Lower lobe of right lung (tissue), 2 donors: ENCODE results near the gene ELL. TPM values are rescaled to one million over a fixed set of nuclear protein-coding genes. Genes with fewer than 3 reads are reported as not detected.

ENCODE experiments used
- ATAC-seq, 2 donors: fragments of 200-7000 bp; cut with Tn5 transposase; one replicate each; pipeline ENCODE4 v1.9.1; 2020 to 2022; ENCODE audit warnings: mild to moderate bottlenecking in 2 of 2, moderate library complexity in 2 of 2
- DNase-seq: peaks from one replicate; pipeline ENCODE4 v3.0.0-alpha.2; 2020
- H3K27ac ChIP-seq: fragments of 200-600 bp; one replicate; pipeline ENCODE4 v1.8.0; 2022
- H3K27me3 ChIP-seq: fragments of 200-600 bp; one replicate; pipeline ENCODE4 v1.8.0; 2022; ENCODE audit warnings: low read depth
- H3K36me3 ChIP-seq: fragments of 200-600 bp; one replicate; pipeline ENCODE4 v1.8.0; 2022; ENCODE audit warnings: mild to moderate bottlenecking
- H3K4me1 ChIP-seq: fragments of 200-600 bp; one replicate; pipeline ENCODE4 v1.8.0; 2022
- H3K4me3 ChIP-seq: fragments of 200-600 bp; one replicate; pipeline ENCODE4 v1.8.0; 2022; ENCODE audit warnings: mild to moderate bottlenecking
- H3K9me3 ChIP-seq: fragments of 200-600 bp; one replicate; pipeline ENCODE4 v1.8.0; 2022
- CTCF ChIP-seq: fragments of 200-600 bp; IDR thresholded peaks from one replicate; pipeline ENCODE4 v1.8.0; 2022; ENCODE audit warnings: antibody characterized with exemption, mild to moderate bottlenecking
- intact Hi-C: fragments of 100-400 bp; cut with DNase I; formaldehyde crosslinking; loops from one replicate; pipeline ENCODE4 v1.11.0; 2022
- total RNA-seq: library from RNA; stranded (reverse); fragmentation: NEBNext Ultra II Directional; extraction: Animal tissue kit (Norgen Biotek cat#: 25700); gene quantifications from one replicate; pipeline ENCODE4 v1.2.1, GENCODE V29; 2021
- donor health status: DM: no; HTN: yes; CAD: no; lungs with severe emphysema.

Gene ELL
- total RNA-seq, 1 donor from 2014 or later: 19.7 TPM

GRCh38 chr19:18500799-18501198 is 21.1 kb downstream of the ELL start:
- no peak for TF ChIP-seq CTCF
- DNase-seq (peak; percentile 61), ATAC-seq (peak in 1 of 2 donors; percentile 20)
- Histone ChIP-seq H3K27ac (peak overlapping the region; percentile 18), H3K4me1 (peaks cover 98% of the 10 kb centered on the region), H3K27me3 (no peaks in the 10 kb centered on the region), H3K36me3 (no peaks in the 10 kb centered on the region), H3K9me3 (no peaks in the 10 kb centered on the region), H3K4me3 (no peak overlapping the region)
- intact Hi-C loops: no loop called here

GRCh38 chr19:18500376-18500775 is 21.5 kb downstream of the ELL start:
- H3K9me3 ChIP-seq: no peaks in the 10 kb centered on the region
- no peaks in the 10 kb centered on the region for H3K27me3 ChIP-seq
- no peaks in the 10 kb centered on the region for H3K36me3 ChIP-seq
- TF ChIP-seq CTCF: no peak
- ATAC-seq (no peak), DNase-seq (no peak)
- peaks cover 98% of the 10 kb centered on the region for H3K4me1 ChIP-seq
- H3K4me3 ChIP-seq: no peak overlapping the region
- intact Hi-C loops: no loop called here
- peak overlapping the region; percentile 18 for H3K27ac ChIP-seq

- intact Hi-C loops: no loop called here
- Histone ChIP-seq H3K27ac (no peak overlapping the region), H3K9me3 (no peaks in the 10 kb centered on the region), H3K4me3 (no peak overlapping the region), H3K27me3 (no peaks in the 10 kb centered on the region), H3K36me3 (no peaks in the 10 kb centered on the region), H3K4me1 (peaks cover 96% of the 10 kb centered on the region)
- DNase-seq (no peak), ATAC-seq (no peak)
- no peak for TF ChIP-seq CTCF
Observed at GRCh38 chr19:18499055-18499775, 22.7 kb downstream of the ELL start.

GRCh38 chr19:18496980-18497256 is 25.0 kb downstream of the ELL start:
- peaks cover 84% of the 10 kb centered on the region for H3K4me1 ChIP-seq

GRCh38 chr19:18496167-18496979 is 25.5 kb downstream of the ELL start:
- no peak for TF ChIP-seq CTCF

More at GRCh38 chr19:18496980-18497256, 25.0 kb downstream of the ELL start:
- DNase-seq (no peak), ATAC-seq (no peak)
- no peaks in the 10 kb centered on the region for H3K9me3 ChIP-seq
- H3K27ac ChIP-seq: no peak overlapping the region
- no peak for TF ChIP-seq CTCF
- intact Hi-C loops: no loop called here
- H3K36me3 ChIP-seq: no peaks in the 10 kb centered on the region
- no peaks in the 10 kb centered on the region for H3K27me3 ChIP-seq
- H3K4me3 ChIP-seq: no peak overlapping the region

More at GRCh38 chr19:18496167-18496979, 25.5 kb downstream of the ELL start:
- peak overlapping the region; percentile 76 for H3K27ac ChIP-seq
- no peaks in the 10 kb centered on the region for H3K36me3 ChIP-seq
- peaks cover 78% of the 10 kb centered on the region for H3K4me1 ChIP-seq
- ATAC-seq: peak; percentile 55 to 73
- no peaks in the 10 kb centered on the region for H3K9me3 ChIP-seq
- no peak overlapping the region for H3K4me3 ChIP-seq
- DNase-seq: peak; percentile 78
- intact Hi-C loops: no loop called here
- no peaks in the 10 kb centered on the region for H3K27me3 ChIP-seq
